ENCODE results near the gene NOP53.

Gene NOP53

GRCh38 chr19:47756627-47756929 lies 11.2 kb downstream of the NOP53 start:
- Histone ChIP-seq H3K4me3 (ENCODE audit: low read length) (no peak overlapping the region), H3K36me3 (replicated peaks; ENCODE audit: insufficient read depth, low read length) (0 out of 2 replicates have a peak, but pooled peaks cover 2% of the 10 kb centered on the region), H2AFZ (ENCODE audit: low read length) (no peak overlapping the region), H3K27me3 (replicated peaks; ENCODE audit: insufficient read depth, low read length) (no peaks in the 10 kb centered on the region), H3K9ac (ENCODE audit: low read length) (no peak overlapping the region), H3K27ac (ENCODE audit: low read length) (no peak overlapping the region), H3K4me1 (ENCODE audit: low read length) (no peaks in the 10 kb centered on the region), H3K9me3 (replicated peaks; ENCODE audit: insufficient read depth, low read length) (no peaks in the 10 kb centered on the region), H3F3A (ENCODE audit: insufficient read depth, low read length) (no peaks in the 10 kb centered on the region), H3K79me2 (ENCODE audit: low read length) (no peaks in the 10 kb centered on the region), H4K20me1 (ENCODE audit: insufficient read depth, low read length) (no peaks in the 10 kb centered on the region), H3K4me2 (ENCODE audit: low read depth, low read length) (no peak overlapping the region), H3K9me2 (replicated peaks; ENCODE audit: insufficient read depth, low read length) (no peaks in the 10 kb centered on the region)
- no peak for TF ChIP-seq EZH2 (optimal IDR thresholded peaks at IDR 0.05; ENCODE audit: low read depth, low read length)
- no peak for TF ChIP-seq CTCF (IDR thresholded peaks at IDR 0.05; ENCODE audit: low read length)
- no peak for TF ChIP-seq EZH2phosphoT487 (IDR thresholded peaks at IDR 0.05; ENCODE audit: low read length)
- no peak for DNase-seq

DNA sequence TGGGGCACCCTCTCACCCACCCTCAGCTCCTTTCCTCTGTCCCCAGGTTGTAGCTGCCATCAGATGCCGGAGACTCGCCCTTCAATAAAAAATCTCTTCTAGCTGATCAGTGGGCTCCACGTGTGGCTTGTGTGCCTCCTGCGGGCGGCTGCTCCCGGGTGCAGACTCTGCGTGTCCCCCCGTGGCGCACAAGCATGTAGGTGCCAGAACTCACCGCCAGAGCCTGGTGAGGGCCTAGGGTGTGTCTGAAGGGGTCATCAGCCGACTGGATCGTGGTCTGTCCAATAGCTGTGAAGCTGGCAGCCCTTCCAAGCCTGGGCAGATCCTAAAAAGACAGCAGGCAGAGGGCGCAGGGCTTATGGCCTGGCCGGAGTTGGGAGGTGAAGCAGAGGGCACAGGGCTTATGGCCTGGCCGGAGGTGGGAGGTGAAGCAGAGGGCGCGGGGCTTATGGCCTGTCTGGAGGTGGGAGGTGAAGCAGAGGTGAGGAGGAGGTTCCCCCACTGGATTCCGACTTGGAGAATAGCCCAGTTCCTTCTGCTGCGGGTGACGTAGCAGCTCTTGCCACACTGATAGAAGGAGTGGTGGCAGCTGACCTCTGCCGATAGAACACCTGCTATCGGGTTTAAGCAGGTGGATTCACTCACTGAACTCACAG lies 11.7 kb downstream of the NOP53 start:
- DNase-seq, result no peak
- TF ChIP-seq CTCF (IDR thresholded peaks at IDR 0.05; ENCODE audit: low read length) (no peak), EZH2 (optimal IDR thresholded peaks at IDR 0.05; ENCODE audit: low read depth, low read length) (no peak), EZH2phosphoT487 (IDR thresholded peaks at IDR 0.05; ENCODE audit: low read length) (no peak)

GRCh38 chr19:47757617-47758442 lies 12.5 kb downstream of the NOP53 start:
- H3K36me3 ChIP-seq (replicated peaks; ENCODE audit: insufficient read depth, low read length), result no peaks in the 10 kb centered on the region
- no peaks in the 10 kb centered on the region for H4K20me1 ChIP-seq (ENCODE audit: insufficient read depth, low read length)
- no peak overlapping the region for H3K9ac ChIP-seq (ENCODE audit: low read length)
- H3K9me3 ChIP-seq (replicated peaks; ENCODE audit: insufficient read depth, low read length), result no peaks in the 10 kb centered on the region
- no peaks in the 10 kb centered on the region for H3K4me1 ChIP-seq (ENCODE audit: low read length)
- H3K27me3 ChIP-seq (replicated peaks; ENCODE audit: insufficient read depth, low read length), result no peaks in the 10 kb centered on the region
- no peak for DNase-seq
- no peak overlapping the region for H2AFZ ChIP-seq (ENCODE audit: low read length)
- no peak overlapping the region for H3K27ac ChIP-seq (ENCODE audit: low read length)
- TF ChIP-seq CTCF (IDR thresholded peaks at IDR 0.05; ENCODE audit: low read length), result no peak
- H3F3A ChIP-seq (ENCODE audit: insufficient read depth, low read length), result no peaks in the 10 kb centered on the region
- H3K79me2 ChIP-seq (ENCODE audit: low read length), result no peaks in the 10 kb centered on the region
- no peaks in the 10 kb centered on the region for H3K9me2 ChIP-seq (replicated peaks; ENCODE audit: insufficient read depth, low read length)
- H3K4me3 ChIP-seq (ENCODE audit: low read length), result no peak overlapping the region
- H3K4me2 ChIP-seq (ENCODE audit: low read depth, low read length), result no peak overlapping the region

More for the DNA sequence above, 11.7 kb downstream of the NOP53 start:
- H3K27me3 ChIP-seq (replicated peaks; ENCODE audit: insufficient read depth, low read length), result no peaks in the 10 kb centered on the region
- no peaks in the 10 kb centered on the region for H3K9me2 ChIP-seq (replicated peaks; ENCODE audit: insufficient read depth, low read length)
- no peaks in the 10 kb centered on the region for H3K4me1 ChIP-seq (ENCODE audit: low read length)
- no peak overlapping the region for H3K27ac ChIP-seq (ENCODE audit: low read length)
- no peak overlapping the region for H3K9ac ChIP-seq (ENCODE audit: low read length)
- H3K79me2 ChIP-seq (ENCODE audit: low read length), result no peaks in the 10 kb centered on the region
- H3K36me3 ChIP-seq (replicated peaks; ENCODE audit: insufficient read depth, low read length), result 0 out of 2 replicates have a peak, but pooled peaks cover under 1% of the 10 kb centered on the region
- H3K4me3 ChIP-seq (ENCODE audit: low read length), result no peak overlapping the region
- H4K20me1 ChIP-seq (ENCODE audit: insufficient read depth, low read length), result no peaks in the 10 kb centered on the region
- H3F3A ChIP-seq (ENCODE audit: insufficient read depth, low read length), result no peaks in the 10 kb centered on the region
- H2AFZ ChIP-seq (ENCODE audit: low read length), result no peak overlapping the region
- H3K4me2 ChIP-seq (ENCODE audit: low read depth, low read length), result no peak overlapping the region
- no peaks in the 10 kb centered on the region for H3K9me3 ChIP-seq (replicated peaks; ENCODE audit: insufficient read depth, low read length)
